GM19397 (cell line): ENCODE results near the gene NAE1.
"Not testable (repeated sequence)": the region's sequence is repeated elsewhere in the genome, so short reads cannot be mapped to it uniquely, and the experiment has no call there.

ENCODE experiments used
- ATAC-seq: cut with Tn5 transposase; IDR thresholded peaks from one replicate; pipeline ENCODE4 v1.9.1; 2021; ENCODE audit warnings: mild to moderate bottlenecking, moderate library complexity; ENCODE audit not compliant: unreplicated experiment

NAE1 gene

GRCh38 chr16:66809765-66810164, 21.0 kb downstream of the NAE1 start:
- no peak for ATAC-seq

GRCh38 chr16:66802159-66802558, 28.6 kb downstream of the NAE1 start:
- no peak for ATAC-seq

GRCh38 chr16:66801320-66802105, 29.3 kb downstream of the NAE1 start, which contains the start of gene TERB1:
TSS of gene TERB1 (minus strand) at chr16:66801584. CDS start at chr16:66796798, 4,786 bp downstream.
- no peak for ATAC-seq

- no peak for ATAC-seq
These were observed 29.9 kb downstream of the NAE1 start for GRCh38 chr16:66800856-66801255.

GRCh38 chr16:66798161-66798560, 32.6 kb downstream of the NAE1 start:
- ATAC-seq, result no peak

GRCh38 chr16:66793984-66794383, 36.8 kb downstream of the NAE1 start:
- not testable (repeated sequence) for ATAC-seq

- ATAC-seq, result no peak
These were observed 40.5 kb downstream of the NAE1 start for GRCh38 chr16:66790130-66790733.

GRCh38 chr16:66787427-66787826, 43.3 kb downstream of the NAE1 start:
- ATAC-seq, result no peak

- no peak for ATAC-seq
These were observed 44.2 kb downstream of the NAE1 start for GRCh38 chr16:66786551-66786950.

- ATAC-seq, result no peak
These were observed 54.3 kb downstream of the NAE1 start for GRCh38 chr16:66776457-66776856.

- no peak for ATAC-seq
These were observed 55.8 kb downstream of the NAE1 start for GRCh38 chr16:66774981-66775380.

GRCh38 chr16:66758086-66758485, 72.7 kb downstream of the NAE1 start:
- ATAC-seq, result no peak

GRCh38 chr16:66754819-66755218, 76.0 kb downstream of the NAE1 start:
- no peak for ATAC-seq

GRCh38 chr16:66754211-66754610, 76.6 kb downstream of the NAE1 start:
- no peak for ATAC-seq

GRCh38 chr16:66752958-66753357, 77.8 kb downstream of the NAE1 start:
- no peak for ATAC-seq
